SK-N-SH (cell line): ENCODE results near the gene ADCY5.

Experiments
- RFX5 ChIP-seq: IDR thresholded peaks from 2 replicates; pipeline ENCODE4 v1.6.1; 2012; ENCODE audit warnings: mild to moderate bottlenecking, improper control_type of control experiment, low read length
- YY1 ChIP-seq: IDR thresholded peaks from 2 replicates; pipeline ENCODE4 v1.4.0; 2012; ENCODE audit warnings: low read depth, mild to moderate bottlenecking
- TF ChIP-seq, protein P1 (sequence below): fragments of 200-600 bp; sonication (generic); IDR thresholded peaks from 2 replicates; pipeline ENCODE4 v1.6.1; 2017; ENCODE audit warnings: antibody characterized with exemption, mild to moderate bottlenecking, moderate library complexity
- TF ChIP-seq, protein P2 (sequence below): fragments of 150-350 bp; IDR thresholded peaks from 2 replicates; pipeline ENCODE4 v1.6.1; 2017; ENCODE audit warnings: antibody characterized with exemption, low read length, low read depth, borderline replicate concordance

DNA sequence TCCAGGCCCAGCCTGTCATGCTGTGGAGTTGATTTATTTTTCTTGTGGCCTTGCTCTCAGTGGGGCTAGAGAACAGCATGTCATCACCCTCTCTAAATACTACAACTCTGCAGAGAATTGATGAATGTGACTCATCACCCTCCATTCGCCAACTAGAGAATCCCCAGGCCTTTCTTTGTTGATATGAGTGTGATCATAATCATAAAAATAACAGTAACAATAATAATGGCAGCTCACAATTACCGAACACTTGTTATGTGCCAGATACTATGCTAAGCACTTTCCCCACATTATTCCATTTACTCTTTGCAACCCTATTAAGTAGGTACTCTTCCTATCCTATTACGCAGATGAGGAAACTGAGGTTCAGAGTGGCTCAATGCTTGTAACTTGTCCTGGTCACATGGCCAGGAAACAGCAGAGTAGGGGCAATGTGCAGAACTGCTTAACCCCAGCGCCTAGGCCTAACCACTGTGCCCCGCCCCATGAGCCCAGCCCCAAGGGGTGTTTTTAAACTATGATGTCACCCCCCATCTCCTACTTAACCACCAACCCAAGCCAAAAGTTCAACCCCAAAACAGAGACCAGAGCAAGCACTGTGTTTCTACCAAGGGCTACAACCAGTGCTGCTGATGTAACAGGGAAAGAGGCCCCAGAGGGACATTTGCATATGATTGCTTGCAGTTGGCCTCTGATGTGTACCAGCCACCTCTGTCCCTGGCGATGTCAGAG lies 104.5 kb downstream of the ADCY5 start:
- TF ChIP-seq, protein P1, sequence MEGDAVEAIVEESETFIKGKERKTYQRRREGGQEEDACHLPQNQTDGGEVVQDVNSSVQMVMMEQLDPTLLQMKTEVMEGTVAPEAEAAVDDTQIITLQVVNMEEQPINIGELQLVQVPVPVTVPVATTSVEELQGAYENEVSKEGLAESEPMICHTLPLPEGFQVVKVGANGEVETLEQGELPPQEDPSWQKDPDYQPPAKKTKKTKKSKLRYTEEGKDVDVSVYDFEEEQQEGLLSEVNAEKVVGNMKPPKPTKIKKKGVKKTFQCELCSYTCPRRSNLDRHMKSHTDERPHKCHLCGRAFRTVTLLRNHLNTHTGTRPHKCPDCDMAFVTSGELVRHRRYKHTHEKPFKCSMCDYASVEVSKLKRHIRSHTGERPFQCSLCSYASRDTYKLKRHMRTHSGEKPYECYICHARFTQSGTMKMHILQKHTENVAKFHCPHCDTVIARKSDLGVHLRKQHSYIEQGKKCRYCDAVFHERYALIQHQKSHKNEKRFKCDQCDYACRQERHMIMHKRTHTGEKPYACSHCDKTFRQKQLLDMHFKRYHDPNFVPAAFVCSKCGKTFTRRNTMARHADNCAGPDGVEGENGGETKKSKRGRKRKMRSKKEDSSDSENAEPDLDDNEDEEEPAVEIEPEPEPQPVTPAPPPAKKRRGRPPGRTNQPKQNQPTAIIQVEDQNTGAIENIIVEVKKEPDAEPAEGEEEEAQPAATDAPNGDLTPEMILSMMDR, result no peak
- TF ChIP-seq, protein P2, sequence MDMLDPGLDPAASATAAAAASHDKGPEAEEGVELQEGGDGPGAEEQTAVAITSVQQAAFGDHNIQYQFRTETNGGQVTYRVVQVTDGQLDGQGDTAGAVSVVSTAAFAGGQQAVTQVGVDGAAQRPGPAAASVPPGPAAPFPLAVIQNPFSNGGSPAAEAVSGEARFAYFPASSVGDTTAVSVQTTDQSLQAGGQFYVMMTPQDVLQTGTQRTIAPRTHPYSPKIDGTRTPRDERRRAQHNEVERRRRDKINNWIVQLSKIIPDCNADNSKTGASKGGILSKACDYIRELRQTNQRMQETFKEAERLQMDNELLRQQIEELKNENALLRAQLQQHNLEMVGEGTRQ, result no peak
- TF ChIP-seq RFX5, result no peak
- no peak for TF ChIP-seq YY1
